Stimulated activated CD4-positive, alpha-beta T cell treated with anti-CD3 and anti-CD28 coated beads, Interleukin-15, amount 100 ng/mL, for 48 hours (primary cell): ENCODE results near the gene ZNF365.
"Not testable (repeated sequence)": the region's sequence is repeated elsewhere in the genome, so short reads cannot be mapped to it uniquely, and the experiment has no call there.

ENCODE experiments used
- DNase-seq, 2 donors: peaks; one replicate each; pipeline ENCODE4 v3.0.0-alpha.2; 2020; ENCODE audit warnings: low read depth in 2 of 2

Gene ZNF365

GRCh38 chr10:62377026-62377415, 2.9 kb downstream of the ZNF365 start:
- no peak for DNase-seq

- no peak for DNase-seq
These were observed 3.8 kb downstream of the ZNF365 start for GRCh38 chr10:62377966-62378365.

- not testable (repeated sequence) for DNase-seq
These were observed 4.7 kb downstream of the ZNF365 start for GRCh38 chr10:62378877-62379276.

- no peak for DNase-seq
These were observed 5.2 kb downstream of the ZNF365 start for GRCh38 chr10:62379394-62379793.

GRCh38 chr10:62380016-62380415, 5.8 kb downstream of the ZNF365 start:
- DNase-seq, result no peak

GRCh38 chr10:62381385-62382102, 7.4 kb downstream of the ZNF365 start:
- no peak for DNase-seq

- DNase-seq, result no peak
These were observed 8.7 kb downstream of the ZNF365 start for GRCh38 chr10:62382831-62383230.

GRCh38 chr10:62384057-62384446, 9.9 kb downstream of the ZNF365 start:
- DNase-seq, result no peak

- DNase-seq, result no peak
These were observed 10.4 kb downstream of the ZNF365 start for GRCh38 chr10:62384447-62385081.

GRCh38 chr10:62386356-62387320, 12.5 kb downstream of the ZNF365 start:
- DNase-seq, result no peak

- DNase-seq, result no peak
These were observed 14.2 kb downstream of the ZNF365 start for GRCh38 chr10:62388328-62388727.

- no peak for DNase-seq
These were observed 16.5 kb downstream of the ZNF365 start for GRCh38 chr10:62390497-62391176.

- DNase-seq, result no peak
These were observed 19.1 kb downstream of the ZNF365 start for GRCh38 chr10:62393237-62393636.

GRCh38 chr10:62394556-62395018, 20.4 kb downstream of the ZNF365 start:
- DNase-seq, result no peak

- no peak for DNase-seq
These were observed 21.7 kb downstream of the ZNF365 start for GRCh38 chr10:62395892-62396291.

- DNase-seq, result no peak
These were observed 22.7 kb downstream of the ZNF365 start for GRCh38 chr10:62396864-62397263.

GRCh38 chr10:62399211-62399610, 25.0 kb downstream of the ZNF365 start:
- no peak for DNase-seq

- no peak for DNase-seq
These were observed 28.3 kb downstream of the ZNF365 start for GRCh38 chr10:62402508-62402907.

- DNase-seq, result not testable (repeated sequence)
These were observed 36.4 kb downstream of the ZNF365 start for GRCh38 chr10:62410528-62410927.

GRCh38 chr10:62410934-62411333, 36.8 kb downstream of the ZNF365 start:
- not testable (repeated sequence) for DNase-seq

- no peak for DNase-seq
These were observed 38.9 kb downstream of the ZNF365 start for GRCh38 chr10:62413048-62413447.

GRCh38 chr10:62413652-62414051, 39.5 kb downstream of the ZNF365 start:
- no peak for DNase-seq
